Ishikawa (cell line): Measurements from ENCODE around the gene TMEM87B.

Experiments used
- CEBPB ChIP-seq: IDR thresholded peaks from 2 replicates; pipeline ENCODE4 v1.6.1; 2012
- CREB1 ChIP-seq: IDR thresholded peaks from 2 replicates; pipeline ENCODE4 v1.6.1; 2012; ENCODE audit warnings: low read depth
- EGR1 ChIP-seq: IDR thresholded peaks from 2 replicates; pipeline ENCODE4 v1.6.1; 2012
- EP300 ChIP-seq: IDR thresholded peaks from 2 replicates; pipeline ENCODE4 v1.6.1; 2012; ENCODE audit warnings: borderline replicate concordance
- FOXM1 ChIP-seq: IDR thresholded peaks from 2 replicates; pipeline ENCODE4 v1.6.1; 2012; ENCODE audit warnings: low read depth, borderline replicate concordance
- MAX ChIP-seq: IDR thresholded peaks from 2 replicates; pipeline ENCODE4 v1.6.1; 2012
- NFIC ChIP-seq: IDR thresholded peaks from 2 replicates; pipeline ENCODE4 v1.6.1; 2012
- RAD21 ChIP-seq: IDR thresholded peaks from 2 replicates; pipeline ENCODE4 v1.6.1; 2012; ENCODE audit warnings: low read depth
- REST ChIP-seq: IDR thresholded peaks from 2 replicates; pipeline ENCODE4 v1.6.1; 2012; ENCODE audit warnings: low read depth, mild to moderate bottlenecking
- TAF1 ChIP-seq: IDR thresholded peaks from 2 replicates; pipeline ENCODE4 v1.6.1; 2012; ENCODE audit warnings: low read depth, mild to moderate bottlenecking
- TCF12 ChIP-seq: IDR thresholded peaks from 2 replicates; pipeline ENCODE4 v1.6.1; 2012; ENCODE audit warnings: low read depth
- TEAD4 ChIP-seq: IDR thresholded peaks from 2 replicates; pipeline ENCODE4 v1.6.1; 2012
- USF1 ChIP-seq: IDR thresholded peaks from 2 replicates; pipeline ENCODE4 v1.6.1; 2012
- YY1 ChIP-seq: IDR thresholded peaks from 2 replicates; pipeline ENCODE4 v1.6.1; 2012; ENCODE audit warnings: low read depth
- ZBTB7A ChIP-seq: IDR thresholded peaks from 2 replicates; pipeline ENCODE4 v1.6.1; 2012; ENCODE audit warnings: low read depth

TMEM87B gene

GRCh38 chr2:112008910-112009485, 46.1 kb upstream of the TMEM87B start:
- TF ChIP-seq TCF12: no peak
- no peak for TF ChIP-seq USF1
- TF ChIP-seq CEBPB: no peak
- no peak for TF ChIP-seq FOXM1
- TF ChIP-seq CREB1: no peak
- TF ChIP-seq REST: no peak
- TF ChIP-seq YY1: no peak
- TF ChIP-seq TAF1: no peak
- no peak for TF ChIP-seq EGR1
- TF ChIP-seq NFIC: no peak
- no peak for TF ChIP-seq ZBTB7A
- no peak for TF ChIP-seq RAD21
- no peak for TF ChIP-seq MAX
- TF ChIP-seq TEAD4: no peak
- TF ChIP-seq EP300: no peak

GRCh38 chr2:112010751-112011150, 44.3 kb upstream of the TMEM87B start:
- TF ChIP-seq RAD21: no peak
- no peak for TF ChIP-seq ZBTB7A
- no peak for TF ChIP-seq CREB1
- no peak for TF ChIP-seq FOXM1
- no peak for TF ChIP-seq CEBPB
- TF ChIP-seq TEAD4: no peak
- TF ChIP-seq YY1: no peak
- TF ChIP-seq MAX: no peak
- TF ChIP-seq EP300: no peak
- no peak for TF ChIP-seq TCF12
- no peak for TF ChIP-seq EGR1
- no peak for TF ChIP-seq REST
- TF ChIP-seq NFIC: no peak
- no peak for TF ChIP-seq TAF1
- TF ChIP-seq USF1: no peak

- no peak for TF ChIP-seq USF1
- TF ChIP-seq YY1: no peak
- TF ChIP-seq TCF12: no peak
- no peak for TF ChIP-seq CREB1
- no peak for TF ChIP-seq NFIC
- TF ChIP-seq TAF1: no peak
- no peak for TF ChIP-seq ZBTB7A
These were observed 42.5 kb upstream of the TMEM87B start for GRCh38 chr2:112012556-112012955.

GRCh38 chr2:112018846-112019245, 36.2 kb upstream of the TMEM87B start:
- TF ChIP-seq REST (no peak), EP300 (no peak), RAD21 (no peak), EGR1 (no peak), NFIC (no peak), CEBPB (no peak)
